ENCODE data around the gene SLCO3A1. TPM values are rescaled to one million over a fixed set of nuclear protein-coding genes. Genes with fewer than 3 reads are reported as not detected.

The SLCO3A1 gene
- total RNA-seq, 1 experiment from 2014 or later, result not detected

DNA sequence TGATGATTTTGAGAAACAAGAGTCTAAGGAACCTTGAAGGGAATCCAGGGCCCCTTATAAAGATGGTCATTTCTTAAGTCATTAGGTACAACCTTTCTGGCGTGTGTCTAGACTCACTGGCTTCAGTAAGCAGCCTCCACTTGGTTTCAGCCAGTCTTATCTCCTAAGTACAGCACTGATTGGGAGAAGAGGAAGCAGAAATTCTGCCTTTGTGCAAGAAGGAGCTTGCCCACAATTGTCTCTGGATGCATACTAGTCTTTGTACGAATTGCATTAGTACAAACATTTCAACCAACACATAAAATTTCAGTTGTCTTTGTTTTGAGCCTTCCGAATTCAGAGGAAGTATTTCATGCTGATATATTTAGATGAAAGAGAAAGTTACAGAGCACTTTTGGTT lies 139.4 kb downstream of the SLCO3A1 start:
- no peaks in the 10 kb centered on the region for H3K27me3 ChIP-seq (replicated peaks)
- no peaks in the 10 kb centered on the region for H3K9me3 ChIP-seq (replicated peaks)
- H3K4me3 ChIP-seq, result no peak overlapping the region
- no peaks in the 10 kb centered on the region for H3K4me1 ChIP-seq (replicated peaks)
- no peak overlapping the region for H3K27ac ChIP-seq
- DNase-seq (ENCODE audit: low read depth in 1 of 2, low spot score in 2 of 2), result no peak
- H3K36me3 ChIP-seq, result no peaks in the 10 kb centered on the region

DNA sequence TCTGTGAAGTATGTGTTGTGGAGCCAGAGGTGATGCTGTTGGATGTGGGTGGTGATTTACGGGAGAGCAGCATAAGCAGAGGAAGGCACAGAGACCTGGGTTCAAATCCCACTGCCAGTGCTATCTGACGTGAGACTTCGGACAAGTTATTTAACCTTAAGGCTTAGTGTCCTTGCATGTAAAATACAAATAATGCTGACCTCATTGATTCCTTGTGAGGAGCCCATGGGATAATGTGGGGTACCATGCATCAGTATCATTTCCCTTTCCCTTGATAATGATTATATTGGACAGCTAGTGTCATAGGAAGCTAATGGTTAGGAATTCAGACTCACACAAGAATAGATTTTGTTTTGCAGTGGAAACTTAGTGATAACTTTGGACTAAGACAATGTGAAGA lies 141.6 kb downstream of the SLCO3A1 start:
- no peak overlapping the region for H3K27ac ChIP-seq
- DNase-seq (ENCODE audit: low read depth in 1 of 2, low spot score in 2 of 2), result no peak
- no peaks in the 10 kb centered on the region for H3K36me3 ChIP-seq
- H3K27me3 ChIP-seq (replicated peaks), result no peaks in the 10 kb centered on the region
- no peaks in the 10 kb centered on the region for H3K9me3 ChIP-seq (replicated peaks)
- no peaks in the 10 kb centered on the region for H3K4me1 ChIP-seq (replicated peaks)
- H3K4me3 ChIP-seq, result no peak overlapping the region

DNA sequence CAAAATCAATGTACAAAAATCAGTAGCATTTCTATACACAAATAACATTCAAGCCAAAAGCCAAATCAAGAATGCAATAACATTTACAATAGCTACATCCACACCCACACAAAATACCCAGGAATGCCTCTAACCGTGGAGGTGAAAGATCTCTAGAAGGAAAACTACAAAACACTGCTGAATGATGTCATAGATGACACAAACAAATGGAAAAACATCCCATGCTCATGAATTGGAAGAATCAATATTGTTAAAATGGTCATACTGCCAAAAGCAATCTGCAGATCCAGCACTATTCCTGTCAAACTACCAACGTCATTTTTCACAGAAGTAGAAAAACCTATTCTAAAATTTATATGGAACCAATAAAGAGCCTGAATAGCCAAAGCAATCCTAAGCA lies 143.7 kb downstream of the SLCO3A1 start:
- no peak overlapping the region for H3K27ac ChIP-seq
- H3K4me1 ChIP-seq (replicated peaks), result no peaks in the 10 kb centered on the region
- H3K9me3 ChIP-seq (replicated peaks), result no peaks in the 10 kb centered on the region
- H3K4me3 ChIP-seq, result no peak overlapping the region
- H3K27me3 ChIP-seq (replicated peaks), result no peaks in the 10 kb centered on the region
- no peak for DNase-seq (ENCODE audit: low read depth in 1 of 2, low spot score in 2 of 2)
- no peaks in the 10 kb centered on the region for H3K36me3 ChIP-seq

DNA sequence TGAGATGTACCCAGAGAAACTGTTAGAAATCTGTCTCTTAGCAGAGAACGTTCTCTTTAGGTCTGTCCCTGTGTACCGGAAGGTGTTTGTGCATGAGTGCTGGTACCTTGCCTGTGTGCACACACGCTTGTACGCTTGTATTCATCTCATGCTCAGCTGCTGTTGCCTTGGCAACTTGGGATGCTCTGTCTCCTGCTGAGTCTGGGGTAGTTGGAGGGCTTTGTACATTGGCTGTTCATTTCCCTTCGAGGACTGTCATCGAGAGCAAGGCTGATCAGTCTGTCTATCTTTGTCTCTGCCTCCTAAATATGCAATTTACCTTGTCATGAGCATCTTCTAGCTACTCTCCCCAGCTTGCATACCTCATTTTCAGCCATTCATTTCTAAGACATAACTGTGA lies 147.2 kb downstream of the SLCO3A1 start:
- no peak for DNase-seq (ENCODE audit: low read depth in 1 of 2, low spot score in 2 of 2)

DNA sequence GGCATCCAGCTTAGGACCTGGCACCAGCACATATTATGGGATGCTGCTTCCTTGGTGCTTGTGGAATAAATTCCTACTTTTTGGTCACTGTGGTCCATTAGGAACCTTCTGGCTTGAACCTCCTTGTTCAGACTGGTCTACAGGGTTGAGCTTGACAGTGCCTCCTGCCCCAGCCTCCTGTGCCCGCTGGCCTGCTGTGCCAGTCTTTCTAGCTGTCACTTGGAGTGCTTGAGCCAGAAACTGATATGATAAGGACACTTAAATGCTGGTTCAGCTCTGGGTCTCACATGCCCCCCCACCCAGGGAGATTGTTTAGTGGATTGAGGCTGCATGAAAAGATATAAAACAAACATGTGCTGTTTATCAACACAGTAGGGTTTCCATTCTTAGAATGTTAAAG lies 147.8 kb downstream of the SLCO3A1 start:
- no peaks in the 10 kb centered on the region for H3K4me1 ChIP-seq (replicated peaks)
- no peaks in the 10 kb centered on the region for H3K36me3 ChIP-seq
- H3K27me3 ChIP-seq (replicated peaks), result no peaks in the 10 kb centered on the region
- no peak for DNase-seq (ENCODE audit: low read depth in 1 of 2, low spot score in 2 of 2)
- H3K27ac ChIP-seq, result no peak overlapping the region
- H3K9me3 ChIP-seq (replicated peaks), result no peaks in the 10 kb centered on the region
- no peak overlapping the region for H3K4me3 ChIP-seq

More for the DNA sequence above, 147.2 kb downstream of the SLCO3A1 start:
- H3K36me3 ChIP-seq, result no peaks in the 10 kb centered on the region
- H3K4me1 ChIP-seq (replicated peaks), result no peaks in the 10 kb centered on the region
- H3K9me3 ChIP-seq (replicated peaks), result no peaks in the 10 kb centered on the region
- no peak overlapping the region for H3K27ac ChIP-seq
- no peaks in the 10 kb centered on the region for H3K27me3 ChIP-seq (replicated peaks)
- H3K4me3 ChIP-seq, result no peak overlapping the region

DNA sequence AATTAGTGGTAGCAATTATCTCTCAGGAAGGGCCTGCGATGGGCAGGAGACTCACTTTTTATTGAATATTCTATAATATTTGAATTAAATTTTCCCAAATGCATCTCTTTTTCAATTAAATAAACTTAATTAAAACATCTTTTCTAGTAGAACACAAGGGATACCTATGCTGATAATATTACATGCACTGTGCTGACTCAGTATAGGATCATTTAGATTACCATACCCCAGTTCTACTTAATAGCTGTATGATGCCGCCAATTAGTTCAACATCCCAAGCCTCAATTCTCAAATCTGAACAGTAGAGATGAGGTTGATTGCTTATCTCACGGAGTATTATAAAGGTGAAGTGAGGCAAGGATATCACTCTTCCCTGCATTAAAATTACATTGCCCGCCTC lies 149.2 kb downstream of the SLCO3A1 start:
- no peak overlapping the region for H3K4me3 ChIP-seq
- H3K27ac ChIP-seq, result no peak overlapping the region
- no peak for DNase-seq (ENCODE audit: low read depth in 1 of 2, low spot score in 2 of 2)
- no peaks in the 10 kb centered on the region; the same call in 1 of the 2 replicates for H3K27me3 ChIP-seq (replicated peaks)
- no peaks in the 10 kb centered on the region for H3K9me3 ChIP-seq (replicated peaks)
- H3K36me3 ChIP-seq, result no peaks in the 10 kb centered on the region
- H3K4me1 ChIP-seq (replicated peaks), result no peaks in the 10 kb centered on the region

DNA sequence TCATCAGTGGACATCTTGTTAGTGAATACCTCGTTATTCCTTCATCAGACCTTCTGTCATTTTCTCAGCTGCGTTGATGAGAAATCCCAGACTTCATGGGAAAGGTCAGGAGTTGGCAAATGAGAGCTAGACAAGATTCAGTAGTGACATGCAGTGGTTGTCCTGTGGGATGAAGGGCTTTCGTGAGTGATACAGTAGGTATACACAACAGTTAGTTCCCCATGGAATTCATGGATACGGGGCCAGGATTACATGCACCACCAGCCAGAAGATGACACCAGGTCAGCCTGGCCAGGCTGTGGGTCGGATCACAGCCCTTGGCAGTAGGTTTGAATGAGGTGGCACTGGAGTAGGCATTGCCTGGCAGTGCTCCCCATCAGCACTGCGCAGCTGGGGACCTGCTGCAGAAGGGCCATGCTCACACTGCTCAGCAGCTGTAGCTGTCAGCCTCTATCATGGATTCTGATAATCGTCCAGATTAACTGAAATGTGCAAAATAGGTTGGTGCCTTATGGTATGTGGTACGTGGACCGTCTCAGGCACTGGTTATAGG lies 150.1 kb downstream of the SLCO3A1 start:
- H3K27ac ChIP-seq, result no peak overlapping the region
- H3K4me1 ChIP-seq (replicated peaks), result no peaks in the 10 kb centered on the region
- H3K36me3 ChIP-seq, result no peaks in the 10 kb centered on the region
- no peak for DNase-seq (ENCODE audit: low read depth in 1 of 2, low spot score in 2 of 2)
- no peaks in the 10 kb centered on the region for H3K9me3 ChIP-seq (replicated peaks)
- no peaks in the 10 kb centered on the region; the same call in 1 of the 2 replicates for H3K27me3 ChIP-seq (replicated peaks)
- no peak overlapping the region for H3K4me3 ChIP-seq

DNA sequence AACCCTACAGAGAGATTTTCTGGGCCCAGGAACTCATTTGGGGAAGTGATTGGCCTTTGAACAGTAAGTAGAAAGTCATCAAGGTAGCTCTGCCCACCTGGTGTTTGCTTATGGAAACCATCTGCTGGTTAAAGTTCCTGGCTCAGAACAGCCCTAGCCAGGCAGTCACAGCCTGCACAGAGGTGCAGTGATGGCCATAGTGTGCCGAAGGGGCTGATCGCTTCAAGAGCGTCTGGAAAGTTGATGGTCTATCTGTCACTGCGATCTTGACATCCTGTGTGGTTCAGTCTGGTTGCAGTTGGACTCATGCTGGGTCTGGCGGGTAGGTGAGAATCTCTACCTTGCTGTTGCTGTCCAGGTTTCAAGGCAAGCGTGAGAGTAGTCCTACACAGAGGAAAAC lies 151.6 kb downstream of the SLCO3A1 start:
- DNase-seq (ENCODE audit: low read depth in 1 of 2, low spot score in 2 of 2), result no peak
- H3K27ac ChIP-seq, result no peak overlapping the region
- no peaks in the 10 kb centered on the region; the same call in 1 of the 2 replicates for H3K27me3 ChIP-seq (replicated peaks)
- H3K9me3 ChIP-seq (replicated peaks), result no peaks in the 10 kb centered on the region
- no peaks in the 10 kb centered on the region for H3K36me3 ChIP-seq
- no peaks in the 10 kb centered on the region for H3K4me1 ChIP-seq (replicated peaks)
- no peak overlapping the region for H3K4me3 ChIP-seq

DNA sequence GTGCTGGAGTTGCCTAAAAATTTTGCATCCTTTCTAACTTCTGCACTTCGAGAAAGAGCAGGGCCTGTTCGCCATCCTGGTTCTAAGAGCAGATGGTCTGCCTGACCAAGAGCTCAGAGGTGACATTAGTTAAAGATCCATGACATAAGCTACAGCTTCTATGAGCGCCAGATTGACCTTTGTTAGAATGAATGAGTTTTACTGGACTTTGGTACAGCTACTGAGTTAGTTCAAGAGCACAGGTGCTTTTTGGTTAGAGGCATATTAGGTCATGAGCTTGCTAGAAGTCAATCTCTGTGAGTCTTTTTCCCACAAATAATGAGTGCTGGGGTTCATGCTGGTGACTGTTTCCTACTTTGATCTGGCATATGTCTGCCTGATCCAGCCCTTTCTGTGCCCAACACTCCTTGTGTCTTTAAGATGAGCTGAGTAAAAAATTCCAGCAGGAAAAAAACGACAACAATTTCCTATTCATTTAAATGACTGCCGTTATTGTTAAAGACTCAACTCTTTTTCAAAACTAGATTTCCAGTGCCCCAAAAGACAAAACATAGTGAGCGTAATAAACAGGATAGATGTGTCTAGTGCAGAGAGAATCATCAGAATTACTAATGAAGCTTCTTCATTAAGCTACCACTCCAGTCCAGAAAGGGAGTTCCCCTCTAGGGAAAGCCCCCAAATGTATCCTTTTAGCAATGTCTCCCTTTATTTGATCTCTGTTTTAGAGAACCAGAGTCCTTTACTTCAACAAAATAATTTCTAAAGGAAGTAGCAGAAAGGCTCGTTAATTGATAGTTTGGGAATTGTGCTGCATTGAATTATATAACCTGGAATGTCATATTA lies 152.9 kb downstream of the SLCO3A1 start:
- Histone ChIP-seq H3K4me1 (replicated peaks) (no peaks in the 10 kb centered on the region), H3K4me3 (no peak overlapping the region), H3K36me3 (no peaks in the 10 kb centered on the region), H3K27me3 (replicated peaks) (no peaks in the 10 kb centered on the region; the same call in 1 of the 2 replicates), H3K27ac (no peak overlapping the region), H3K9me3 (replicated peaks) (no peaks in the 10 kb centered on the region)
- DNase-seq (ENCODE audit: low read depth in 1 of 2, low spot score in 2 of 2), result no peak

DNA sequence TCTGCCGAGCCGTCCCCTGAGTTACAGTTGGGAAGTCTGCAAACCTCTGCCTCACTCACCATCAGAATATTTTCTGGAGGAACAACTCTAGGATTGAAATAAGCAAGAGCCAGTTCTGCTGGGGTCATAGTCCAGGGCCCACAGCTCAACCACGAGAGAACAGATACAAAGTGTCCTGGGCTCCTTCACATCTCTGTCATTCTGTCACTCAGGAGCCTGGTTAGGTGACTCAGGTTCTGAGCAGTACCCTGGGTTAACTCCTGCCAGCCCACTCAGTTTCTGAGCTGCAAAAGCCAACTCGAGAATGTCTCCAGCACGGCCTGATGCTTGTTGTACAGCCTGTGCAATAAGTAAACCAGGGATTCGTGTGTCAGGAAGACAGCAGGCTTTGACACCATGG lies 155.7 kb downstream of the SLCO3A1 start:
- Histone ChIP-seq H3K36me3 (no peaks in the 10 kb centered on the region), H3K4me1 (replicated peaks) (no peaks in the 10 kb centered on the region), H3K27me3 (replicated peaks) (no peaks in the 10 kb centered on the region; the same call in 1 of the 2 replicates), H3K4me3 (no peak overlapping the region), H3K27ac (no peak overlapping the region), H3K9me3 (replicated peaks) (no peaks in the 10 kb centered on the region)
- no peak for DNase-seq (ENCODE audit: low read depth in 1 of 2, low spot score in 2 of 2)

DNA sequence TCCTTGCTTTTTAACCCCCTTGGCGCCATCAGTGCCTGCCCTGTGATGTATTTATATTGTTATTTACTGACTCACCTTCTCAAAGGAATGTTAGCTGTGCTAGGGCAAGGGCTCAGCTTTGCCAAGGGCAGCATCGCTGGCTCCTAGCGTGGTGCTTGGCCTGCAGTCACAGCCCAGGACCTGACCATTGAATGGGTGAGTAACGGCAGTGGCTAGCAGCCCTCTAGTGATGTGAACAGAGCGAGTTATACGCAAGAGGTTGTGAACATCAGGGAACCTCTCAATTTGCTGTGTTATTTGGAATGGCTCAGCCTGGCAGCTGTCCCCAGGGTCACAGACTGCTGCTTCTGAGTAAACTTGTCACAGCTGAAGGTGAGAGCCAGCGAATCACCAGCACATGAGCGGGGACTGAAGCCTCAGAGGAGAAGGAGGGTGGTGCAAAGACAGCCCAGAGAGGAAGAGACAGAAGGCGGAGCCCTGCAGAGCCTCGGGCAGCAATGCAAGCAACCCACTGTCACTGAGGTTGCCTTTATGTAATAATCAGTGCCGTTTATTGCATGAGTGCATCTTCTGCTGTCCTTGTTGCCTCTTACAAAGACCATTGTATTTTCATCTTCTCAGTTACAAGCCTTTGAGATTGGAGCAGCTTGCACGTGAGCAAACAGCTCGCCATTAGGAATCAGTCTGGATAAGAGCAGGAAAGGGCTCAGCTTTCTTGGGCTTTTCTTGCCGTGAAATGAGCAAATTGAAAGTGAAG lies 158.3 kb downstream of the SLCO3A1 start:
- Histone ChIP-seq H3K27me3 (replicated peaks) (no peaks in the 10 kb centered on the region), H3K27ac (no peak overlapping the region), H3K4me1 (replicated peaks) (no peaks in the 10 kb centered on the region), H3K36me3 (no peaks in the 10 kb centered on the region), H3K9me3 (replicated peaks) (no peaks in the 10 kb centered on the region), H3K4me3 (no peak overlapping the region)
- DNase-seq (ENCODE audit: low read depth in 1 of 2, low spot score in 2 of 2), result no peak

DNA sequence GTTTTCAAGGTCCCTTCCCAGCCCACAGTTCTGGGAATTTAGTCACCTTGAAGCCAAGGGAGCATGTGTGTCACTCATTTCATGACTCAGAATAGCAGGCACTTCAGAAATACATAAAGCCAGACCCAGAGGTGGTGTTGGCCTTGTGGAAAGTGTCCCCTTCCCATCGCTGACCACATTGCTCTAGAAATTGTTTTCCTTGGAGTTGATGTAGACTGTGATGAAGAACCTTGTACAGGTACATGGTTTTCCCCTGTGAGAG lies 158.8 kb downstream of the SLCO3A1 start:
- Histone ChIP-seq H3K4me1 (replicated peaks) (no peaks in the 10 kb centered on the region), H3K36me3 (no peaks in the 10 kb centered on the region), H3K4me3 (no peak overlapping the region), H3K27ac (no peak overlapping the region), H3K27me3 (replicated peaks) (no peaks in the 10 kb centered on the region), H3K9me3 (replicated peaks) (no peaks in the 10 kb centered on the region)
- DNase-seq (ENCODE audit: low read depth in 1 of 2, low spot score in 2 of 2), result no peak

DNA sequence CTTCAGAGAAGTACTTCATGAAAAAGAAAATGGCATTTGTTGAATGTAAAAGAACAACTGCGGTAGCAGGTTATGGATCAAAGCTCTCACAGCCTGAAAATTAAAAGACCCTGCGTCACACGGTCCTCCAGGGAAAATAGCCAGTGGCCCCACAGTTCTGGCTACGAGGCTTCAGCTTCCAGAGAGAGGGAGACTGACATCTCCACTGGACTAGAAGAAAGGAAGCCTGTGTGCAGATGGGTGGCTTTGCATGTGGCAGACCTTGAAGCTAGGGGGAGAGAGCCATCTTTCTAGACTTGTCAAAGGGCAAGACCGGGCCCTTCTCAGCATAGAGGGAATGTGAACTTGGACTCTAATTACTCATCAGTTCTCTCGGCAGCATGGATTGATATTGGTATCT lies 159.4 kb downstream of the SLCO3A1 start:
- no peak overlapping the region for H3K4me3 ChIP-seq
- DNase-seq (ENCODE audit: low read depth in 1 of 2, low spot score in 2 of 2), result no peak
- H3K27me3 ChIP-seq (replicated peaks), result no peaks in the 10 kb centered on the region

DNA sequence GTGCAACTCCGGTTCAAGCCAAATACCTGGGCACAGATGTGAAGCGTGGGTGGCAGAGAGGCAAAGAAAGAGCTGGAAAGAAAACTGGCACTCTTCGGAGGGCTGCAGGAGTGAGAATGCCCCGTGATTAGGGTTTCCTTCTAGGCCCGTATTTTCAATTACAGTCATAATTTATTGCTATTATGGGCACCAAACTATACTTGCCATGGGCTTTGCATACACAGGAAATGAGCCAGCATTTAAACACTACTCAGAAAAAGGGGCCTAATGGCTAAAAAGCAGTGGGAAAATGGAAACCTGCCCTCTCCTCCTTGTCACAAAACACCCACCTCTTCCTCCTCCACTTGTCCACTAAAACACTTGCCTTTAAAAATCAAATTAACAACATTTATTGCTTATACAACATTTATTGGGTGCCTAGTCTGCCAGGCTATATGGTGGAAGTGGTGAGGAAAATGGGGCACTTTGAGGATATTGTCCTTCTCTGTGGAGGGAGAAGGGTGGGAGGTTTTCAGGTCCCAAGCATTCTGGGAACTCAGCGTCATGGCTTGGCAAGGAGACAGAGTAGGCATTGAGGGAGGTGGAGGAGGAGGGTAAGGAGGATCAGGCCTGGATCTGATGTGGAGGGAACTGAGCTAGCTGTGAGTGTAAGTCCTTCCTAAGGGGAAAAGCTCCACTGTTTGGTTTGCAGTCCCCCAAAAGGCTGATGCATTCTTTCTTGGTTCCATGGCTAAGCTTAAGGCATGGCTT lies 160.9 kb downstream of the SLCO3A1 start:
- no peak for DNase-seq (ENCODE audit: low read depth in 1 of 2, low spot score in 2 of 2)
- H3K36me3 ChIP-seq, result no peaks in the 10 kb centered on the region

More for the DNA sequence above, 159.4 kb downstream of the SLCO3A1 start:
- H3K36me3 ChIP-seq, result no peaks in the 10 kb centered on the region
- H3K9me3 ChIP-seq (replicated peaks), result no peaks in the 10 kb centered on the region
- H3K27ac ChIP-seq, result no peak overlapping the region
- H3K4me1 ChIP-seq (replicated peaks), result no peaks in the 10 kb centered on the region

More for the DNA sequence above, 160.9 kb downstream of the SLCO3A1 start:
- H3K9me3 ChIP-seq (replicated peaks), result no peaks in the 10 kb centered on the region
- H3K4me1 ChIP-seq (replicated peaks), result no peaks in the 10 kb centered on the region
- H3K27ac ChIP-seq, result no peak overlapping the region
- no peaks in the 10 kb centered on the region for H3K27me3 ChIP-seq (replicated peaks)
- no peak overlapping the region for H3K4me3 ChIP-seq
